GM19372 (cell line): ENCODE measurements around the gene APOL1.
"Not testable (repeated sequence)": the region's sequence is repeated elsewhere in the genome, so short reads cannot be mapped to it uniquely, and the experiment has no call there.

Experiments
- ATAC-seq: cut with Tn5 transposase; IDR thresholded peaks from one replicate; pipeline ENCODE4 v1.9.1; 2021; ENCODE audit warnings: mild to moderate bottlenecking, low read depth, moderate library complexity; ENCODE audit not compliant: unreplicated experiment

APOL1 gene

GRCh38 chr22:36243986-36244385, 8.9 kb upstream of the APOL1 start:
- ATAC-seq = no peak

GRCh38 chr22:36244522-36245391, 8.2 kb upstream of the APOL1 start:
- ATAC-seq = no peak

GRCh38 chr22:36245805-36246356, 7.1 kb upstream of the APOL1 start:
- ATAC-seq = no peak

- ATAC-seq = no peak
Observed at GRCh38 chr22:36246718-36247117, 6.2 kb upstream of the APOL1 start.

- ATAC-seq = no peak
Observed at GRCh38 chr22:36247955-36248354, 5.0 kb upstream of the APOL1 start.

GRCh38 chr22:36249160-36249559, 3.8 kb upstream of the APOL1 start:
- ATAC-seq = no peak

GRCh38 chr22:36250292-36250960, 2.5 kb upstream of the APOL1 start:
- ATAC-seq = not testable (repeated sequence)

- not testable (repeated sequence) for ATAC-seq
Observed at GRCh38 chr22:36251979-36252608, 839 bp upstream of the APOL1 start.

- no peak for ATAC-seq
Observed at GRCh38 chr22:36253523-36254490, 874 bp downstream of the APOL1 start.

- ATAC-seq = not testable (repeated sequence)
Observed at GRCh38 chr22:36255572-36255971, 2.6 kb downstream of the APOL1 start.

- ATAC-seq = no peak
Observed at GRCh38 chr22:36256478-36256877, 3.5 kb downstream of the APOL1 start.

- ATAC-seq = no peak
Observed at GRCh38 chr22:36257308-36257707, 4.4 kb downstream of the APOL1 start.

- no peak for ATAC-seq
Observed at GRCh38 chr22:36257948-36258670, 5.2 kb downstream of the APOL1 start.

- ATAC-seq = no peak
Observed at GRCh38 chr22:36258701-36259614, 6.0 kb downstream of the APOL1 start.

- no peak for ATAC-seq
Observed at GRCh38 chr22:36259615-36260300, 6.8 kb downstream of the APOL1 start.

- ATAC-seq = not testable (repeated sequence)
Observed at GRCh38 chr22:36261675-36262074, 8.7 kb downstream of the APOL1 start.

GRCh38 chr22:36262307-36262706, 9.4 kb downstream of the APOL1 start:
- ATAC-seq = not testable (repeated sequence)
